ENCODE results near the gene MAP4K3.

- TF ChIP-seq CTCF (conservative IDR thresholded peaks at IDR 0.05; ENCODE audit: low read length) (no peak), EZH2phosphoT487 (IDR thresholded peaks at IDR 0.05; ENCODE audit: borderline replicate concordance, low read depth, low read length) (no peak)
Measured at GRCh38 chr2:39407516-39408296, 29.4 kb downstream of the MAP4K3 start.
